Caco-2 (cell line): ENCODE measurements around the gene TBXT. TPM values are rescaled to one million over a fixed set of nuclear protein-coding genes. Genes with fewer than 3 reads are reported as not detected.

Experiments
- BruUV-seq: library from RNA; stranded (reverse); fragments of 400-500 nt; replicated peaks from 2 replicates; lab custom pipeline; 2021; lab: Mats Ljungman, UMichigan
- CTCF ChIA-PET: fragments of 300-600 bp; sonication (Branson Sonifier 250); formaldehyde crosslinking; loops from one replicate; lab custom pipeline; 2022; ENCODE audit warnings: antibody characterized with exemption; lab: Charles Lee
- POLR2A ChIA-PET: fragments of 300-600 bp; sonication (Branson Sonifier 250); formaldehyde crosslinking; loops from one replicate; lab custom pipeline; 2022; ENCODE audit warnings: antibody characterized with exemption; lab: Charles Lee
- DNase-seq, 2 experiments: peaks; one replicate each; pipeline versions ENCODE4 v3.0.0 to v3.0.0-alpha.2; 2020 to 2022
- H3K27me3 ChIP-seq: replicated peaks from 2 replicates; pipeline ENCODE4 v1.6.0; 2011; ENCODE audit warnings: low read length; ENCODE audit not compliant: control insufficient read depth, insufficient read depth
- H3K36me3 ChIP-seq: 2 replicates; pipeline ENCODE4 v1.5.1; 2011; ENCODE audit warnings: low read length; ENCODE audit not compliant: control insufficient read depth, insufficient read depth
- H3K4me1 ChIP-seq: fragments of 250-450 bp; sonication (Bioruptor Pico); 2 replicates; pipeline ENCODE4 v1.5.1; 2020; ENCODE audit warnings: mild to moderate bottlenecking
- H3K4me3 ChIP-seq: 2 replicates; pipeline ENCODE4 v1.5.1; 2011; ENCODE audit warnings: low read depth, mild to moderate bottlenecking, control low read depth, low read length
- H3K9me3 ChIP-seq: fragments of 250-450 bp; sonication (Bioruptor Pico); 2 replicates; pipeline ENCODE4 v1.5.1; 2020; ENCODE audit warnings: mild to moderate bottlenecking, moderate library complexity
- H3K27ac Mint-ChIP-seq: one replicate; pipeline ENCODE4 v1.8.0; 2022; ENCODE audit warnings: mixed read lengths; ENCODE audit not compliant: unreplicated experiment
- H3K27me3 Mint-ChIP-seq: one replicate; pipeline ENCODE4 v1.8.0; 2022; ENCODE audit warnings: mixed read lengths; ENCODE audit not compliant: insufficient read depth, unreplicated experiment
- H3K36me3 Mint-ChIP-seq: one replicate; pipeline ENCODE4 v1.8.0; 2022; ENCODE audit warnings: mild to moderate bottlenecking, mixed read lengths; ENCODE audit not compliant: insufficient read depth, unreplicated experiment
- H3K4me1 Mint-ChIP-seq: one replicate; pipeline ENCODE4 v1.8.0; 2022; ENCODE audit warnings: low read depth, mixed read lengths; ENCODE audit not compliant: unreplicated experiment
- H3K4me3 Mint-ChIP-seq: one replicate; pipeline ENCODE4 v1.8.0; 2022; ENCODE audit warnings: mild to moderate bottlenecking, moderate library complexity, mixed read lengths; ENCODE audit not compliant: unreplicated experiment
- H3K9me3 Mint-ChIP-seq: one replicate; pipeline ENCODE4 v1.8.0; 2022; ENCODE audit warnings: mixed read lengths; ENCODE audit not compliant: unreplicated experiment
- CTCF ChIP-seq, 2 experiments: fragments of 200-600 bp in 1 of 2; IDR thresholded peaks; 1 replicate in 1 of 2; 2 replicates in 1 of 2; pipeline versions ENCODE4 v1.5.1 to v1.8.0; 2011 to 2022; ENCODE audit warnings: antibody characterized with exemption in 1 of 2, control low read depth in 1 of 2, inconsistent platforms in 1 of 2, low read depth in 1 of 2, low read length in 1 of 2, mild to moderate bottlenecking in 1 of 2, moderate library complexity in 1 of 2; ENCODE audit not compliant: insufficient read depth in 1 of 2, severe bottlenecking in 1 of 2, unreplicated experiment in 1 of 2
- intact Hi-C: fragments of 100-400 bp; cut with micrococcal nuclease; formaldehyde crosslinking; loops from one replicate; pipeline ENCODE4 v1.10.0; 2022; ENCODE audit not compliant: unreplicated experiment
- total RNA-seq: library from RNA; stranded (reverse); gene quantifications from 2 replicates; pipeline ENCODE4 v1.2.3, GENCODE V29; 2022

TBXT gene
- total RNA-seq, 1 experiment from 2014 or later, result not detected

GRCh38 chr6:166109608-166110007 lies 58.0 kb downstream of the TBXT start:
- peaks cover 31% of the 10 kb centered on the region for H3K27me3 Mint-ChIP-seq
- no peaks in the 10 kb centered on the region for H3K9me3 Mint-ChIP-seq
- H3K27ac Mint-ChIP-seq, result no peak overlapping the region
- no peaks in the 10 kb centered on the region for H3K4me1 Mint-ChIP-seq
- Histone ChIP-seq H3K4me3 (no peak overlapping the region), H3K27me3 (no peaks in the 10 kb centered on the region), H3K36me3 (no peaks in the 10 kb centered on the region), H3K9me3 (no peaks in the 10 kb centered on the region), H3K4me1 (no peaks in the 10 kb centered on the region)
- no peaks in the 10 kb centered on the region for H3K36me3 Mint-ChIP-seq
- BruUV-seq, result no TSS peak
- intact Hi-C loops, result no loop called here
- TF ChIP-seq CTCF (IDR thresholded peaks at IDR 0.05; ENCODE audit: insufficient read depth in 1 of 2, low read depth in 1 of 2, low read length in 1 of 2, severe bottlenecking in 1 of 2, unreplicated experiment in 1 of 2), result no peak
- ChIA-PET POLR2A (no interaction called here), CTCF (no interaction called here)
- no peak overlapping the region for H3K4me3 Mint-ChIP-seq
- no peak for DNase-seq

Other genes with a start within 250 kb of the TBXT start
- gene PRR18, start 140.5 kb upstream of the TBXT start, total RNA-seq, result 0.77 and 0.95 TPM in 2 replicates
- gene SFT2D1, start 174.7 kb upstream of the TBXT start, total RNA-seq, result 44.3 and 48.1 TPM in 2 replicates
- 19.7 and 20.4 TPM in 2 replicates for gene MPC1, start 215.1 kb upstream of the TBXT start, total RNA-seq